HepG2 (cell line): Measurements from ENCODE around the gene PRM2. TPM values are rescaled to one million over a fixed set of nuclear protein-coding genes. Genes with fewer than 3 reads are reported as not detected.

Experiments
- AHDC1 ChIP-seq: sonication (generic); formaldehyde crosslinking; IDR thresholded peaks from 2 replicates; pipeline ENCODE4 v1.5.1; 2020; ENCODE audit warnings: mild to moderate bottlenecking, missing genetic modification reagents, borderline replicate concordance
- HOMEZ ChIP-seq: IDR thresholded peaks from 2 replicates; pipeline ENCODE4 v1.6.1; 2016; ENCODE audit warnings: low read depth
- MNT ChIP-seq: fragments of 450-650 bp; IDR thresholded peaks from 2 replicates; pipeline ENCODE4 v1.6.1; 2016
- MXD3 ChIP-seq: IDR thresholded peaks from 2 replicates; pipeline ENCODE4 v1.6.1; 2016; ENCODE audit warnings: mild to moderate bottlenecking, missing biosample characterization, missing genetic modification reagents
- NR2F2 ChIP-seq: IDR thresholded peaks from 2 replicates; pipeline ENCODE4 v1.6.1; 2012; ENCODE audit warnings: low read depth, inconsistent platforms, borderline replicate concordance
- ONECUT2 ChIP-seq: sonication (generic); formaldehyde crosslinking; IDR thresholded peaks from 2 replicates; pipeline ENCODE4 v1.4.0; 2020; ENCODE audit warnings: missing genetic modification reagents
- PAF1 ChIP-seq: IDR thresholded peaks from 2 replicates; pipeline ENCODE4 v1.6.1; 2016; ENCODE audit warnings: missing genetic modification reagents, missing compliant biosample characterization
- POGZ ChIP-seq: sonication (generic); formaldehyde crosslinking; IDR thresholded peaks from 2 replicates; pipeline ENCODE4 v1.4.0; 2020; ENCODE audit warnings: mild to moderate bottlenecking, missing genetic modification reagents
- RARA ChIP-seq: IDR thresholded peaks from 2 replicates; pipeline ENCODE4 v1.6.1; 2016; ENCODE audit warnings: missing genetic modification reagents, missing compliant biosample characterization
- RFXAP ChIP-seq: sonication (generic); formaldehyde crosslinking; IDR thresholded peaks from 2 replicates; pipeline ENCODE4 v1.4.0; 2020; ENCODE audit warnings: missing genetic modification reagents, borderline replicate concordance
- ZBTB34 ChIP-seq: sonication (generic); formaldehyde crosslinking; IDR thresholded peaks from 2 replicates; pipeline ENCODE4 v1.8.0; 2022; ENCODE audit warnings: mild to moderate bottlenecking, missing genetic modification reagents
- ZBTB37 ChIP-seq: sonication (generic); formaldehyde crosslinking; IDR thresholded peaks from 2 replicates; pipeline ENCODE4 v1.4.0; 2020; ENCODE audit warnings: mild to moderate bottlenecking, missing genetic modification reagents
- ZFP37 ChIP-seq: sonication (generic); formaldehyde crosslinking; IDR thresholded peaks from 2 replicates; pipeline ENCODE4 v1.4.0; 2020; ENCODE audit warnings: missing genetic modification reagents, borderline replicate concordance
- ZNF10 ChIP-seq: sonication (generic); formaldehyde crosslinking; IDR thresholded peaks from 2 replicates; pipeline ENCODE4 v1.4.0; 2020; ENCODE audit warnings: mild to moderate bottlenecking, low read depth, missing genetic modification reagents, borderline replicate concordance
- ZNF232 ChIP-seq: sonication (generic); formaldehyde crosslinking; IDR thresholded peaks from 2 replicates; pipeline ENCODE4 v1.4.0; 2020; ENCODE audit warnings: missing genetic modification reagents, borderline replicate concordance
- ZNF775 ChIP-seq: sonication (generic); formaldehyde crosslinking; IDR thresholded peaks from 2 replicates; pipeline ENCODE4 v1.4.0; 2020; ENCODE audit warnings: missing genetic modification reagents, mild to moderate bottlenecking, moderate library complexity, borderline replicate concordance
- ZNF850 ChIP-seq: sonication (generic); formaldehyde crosslinking; conservative IDR thresholded peaks from 2 replicates; pipeline ENCODE4 v1.9.0; 2021; ENCODE audit warnings: mild to moderate bottlenecking, missing genetic modification reagents
- polyA plus RNA-seq, 8 experiments: library from polyadenylated mRNA; depleted of rRNA in 3 of 8; stranded (reverse) in 7 of 8; unstranded in 1 of 8; fragments of >200 nt; fragmentation: Illumina TruSeq in 4 of 8; extraction: Trizol in 4 of 8; gene quantifications; 2 replicates each; pipeline versions ENCODE4 v1.2.1 to v1.2.3, GENCODE V29; 2011 to 2016; ENCODE audit warnings: low read depth in 4 of 8, missing spikeins in 1 of 8, mixed read lengths in 1 of 8; ENCODE audit not compliant: insufficient read depth in 1 of 8
- total RNA-seq, 5 experiments: library from RNA; depleted of rRNA; stranded (reverse); fragments of >200 nt; fragmentation: Illumina TruSeq; extraction: Trizol; gene quantifications; 2 replicates each; pipeline ENCODE4 v1.2.3, GENCODE V29; 2016; ENCODE audit warnings: low read depth in 1 of 5

The PRM2 gene
- total and polyA plus RNA-seq, 2 of the 13 experiments (the other 11 are each of a cell fraction or from before 2014, with no cell fraction given) = 0.54 TPM; not detected in 1

- no peak for TF ChIP-seq MNT
- TF ChIP-seq AHDC1 (CRISPR knock-in tag) = peak; percentile 79
- TF ChIP-seq ONECUT2 (CRISPR knock-in tag) = no peak; the same call in 1 of the 2 replicates
- TF ChIP-seq ZNF232 (CRISPR knock-in tag) = peak; percentile 4; the same call in 1 of the 2 replicates
- TF ChIP-seq ZBTB37 = no peak
- peak; percentile 64; the same call in 1 of the 2 replicates for TF ChIP-seq RFXAP (CRISPR knock-in tag)
- no peak for TF ChIP-seq ZNF775 (CRISPR knock-in tag)
- peak; percentile 60; the same call in 1 of the 2 replicates for TF ChIP-seq HOMEZ (CRISPR knock-in tag)
- TF ChIP-seq ZNF850 (CRISPR knock-in tag) = no peak
- no peak for TF ChIP-seq POGZ (CRISPR knock-in tag)
- no peak for TF ChIP-seq PAF1 (CRISPR knock-in tag)
- TF ChIP-seq RARA (CRISPR knock-in tag) = peak; percentile 90
- TF ChIP-seq ZNF10 (CRISPR knock-in tag) = no peak
- TF ChIP-seq ZFP37 (CRISPR knock-in tag) = peak; percentile 68; the same call in 1 of the 2 replicates
- TF ChIP-seq NR2F2 = peak; percentile 70; the same call in 1 of the 2 replicates
- TF ChIP-seq MXD3 = no peak
- peak; percentile 49; the same call in 1 of the 2 replicates for TF ChIP-seq ZBTB34
Observed at GRCh38 chr16:11306997-11307638, 30.8 kb upstream of the PRM2 start (continued).
